GM12891 (cell line): ENCODE results near the gene CACNG4.

Experiments
- POLR2A ChIP-seq: IDR thresholded peaks from 2 replicates; pipeline ENCODE4 v1.6.1; 2011; ENCODE audit warnings: low read depth, low read length, control low read depth
- POLR2AphosphoS5 ChIP-seq: IDR thresholded peaks from 2 replicates; pipeline ENCODE4 v1.6.1; 2011; ENCODE audit warnings: low read depth, low read length, control low read depth
- POU2F2 ChIP-seq: IDR thresholded peaks from 2 replicates; pipeline ENCODE4 v1.6.1; 2011; ENCODE audit warnings: low read depth, mild to moderate bottlenecking, control low read depth, low read length, moderate library complexity
- SPI1 ChIP-seq: IDR thresholded peaks from 2 replicates; pipeline ENCODE4 v1.6.1; 2011; ENCODE audit warnings: low read depth, low read length, control low read depth
- TAF1 ChIP-seq: IDR thresholded peaks from 2 replicates; pipeline ENCODE4 v1.6.1; 2011; ENCODE audit warnings: low read depth, low read length, control low read depth

- TF ChIP-seq POLR2AphosphoS5 (no peak), POLR2A (no peak), TAF1 (no peak), POU2F2 (no peak), SPI1 (no peak)
Observed at GRCh38 chr17:66978514-66979061, 14.1 kb downstream of the CACNG4 start.
